ENCODE results near the gene CLHC1.
"Not testable (repeated sequence)": the region's sequence is repeated elsewhere in the genome, so short reads cannot be mapped to it uniquely, and the experiment has no call there.

CLHC1 gene

GRCh38 chr2:55148269-55148668 lies 83.8 kb downstream of the CLHC1 start:
- no peak for DNase-seq (ENCODE audit: low read depth)
- H3K4me3 ChIP-seq (ENCODE audit: low read length), result no peak overlapping the region
- no peak for TF ChIP-seq CTCF (conservative IDR thresholded peaks at IDR 0.05; ENCODE audit: low read depth, low read length)

GRCh38 chr2:55147531-55147930 lies 84.6 kb downstream of the CLHC1 start:
- H3K4me3 ChIP-seq (ENCODE audit: low read length), result no peak overlapping the region
- TF ChIP-seq CTCF (conservative IDR thresholded peaks at IDR 0.05; ENCODE audit: low read depth, low read length), result no peak
- DNase-seq (ENCODE audit: low read depth), result no peak

GRCh38 chr2:55147041-55147440 lies 85.1 kb downstream of the CLHC1 start:
- no peak for TF ChIP-seq CTCF (conservative IDR thresholded peaks at IDR 0.05; ENCODE audit: low read depth, low read length)
- no peak overlapping the region for H3K4me3 ChIP-seq (ENCODE audit: low read length)
- DNase-seq (ENCODE audit: low read depth), result no peak

- H3K4me3 ChIP-seq (ENCODE audit: low read length), result no peak overlapping the region
- TF ChIP-seq CTCF (conservative IDR thresholded peaks at IDR 0.05; ENCODE audit: low read depth, low read length), result no peak
- DNase-seq (ENCODE audit: low read depth), result no peak
Observed at GRCh38 chr2:55146263-55146662, 85.8 kb downstream of the CLHC1 start.

- no peak for TF ChIP-seq CTCF (conservative IDR thresholded peaks at IDR 0.05; ENCODE audit: low read depth, low read length)
- peak; percentile 37 for DNase-seq (ENCODE audit: low read depth)
- no peak overlapping the region for H3K4me3 ChIP-seq (ENCODE audit: low read length)
Observed at GRCh38 chr2:55144922-55145820, 86.9 kb downstream of the CLHC1 start.

GRCh38 chr2:55143706-55144105 lies 88.4 kb downstream of the CLHC1 start:
- not testable (repeated sequence) for DNase-seq (ENCODE audit: low read depth); H3K4me3 ChIP-seq (ENCODE audit: low read length)

GRCh38 chr2:55142518-55142917 lies 89.6 kb downstream of the CLHC1 start:
- TF ChIP-seq CTCF (conservative IDR thresholded peaks at IDR 0.05; ENCODE audit: low read depth, low read length), result no peak

More at GRCh38 chr2:55142518-55142917, 89.6 kb downstream of the CLHC1 start:
- no peak overlapping the region for H3K4me3 ChIP-seq (ENCODE audit: low read length)
- DNase-seq (ENCODE audit: low read depth), result no peak
